Activated B cell treated with CpG ODN at 0.5 μM for 24 hours (primary cell): Measurements from ENCODE around the gene CCSER2. TPM values are rescaled to one million over a fixed set of nuclear protein-coding genes. Genes with fewer than 3 reads are reported as not detected.

ENCODE experiments used
- ATAC-seq: fragments of 200-7000 bp; cut with Tn5 transposase; one replicate; pipeline ENCODE4 v1.10.0; 2021; ENCODE audit warnings: low read depth, mild to moderate bottlenecking, moderate library complexity
- CTCF ChIA-PET: fragments of 350-600 bp; sonication (Branson Sonifier 250); formaldehyde crosslinking; loops from one replicate; lab custom pipeline; 2021; ENCODE audit warnings: antibody characterized with exemption; lab: Charles Lee
- POLR2A ChIA-PET: fragments of 350-600 bp; sonication (Branson Sonifier 250); formaldehyde crosslinking; loops from one replicate; lab custom pipeline; 2021; ENCODE audit warnings: antibody characterized with exemption; lab: Charles Lee
- DNase-seq: peaks from one replicate; pipeline ENCODE4 v3.0.0; 2022
- H3K27ac Mint-ChIP-seq: one replicate; pipeline ENCODE4 v1.8.0; 2020; ENCODE audit warnings: mixed read lengths
- H3K27me3 Mint-ChIP-seq: one replicate; pipeline ENCODE4 v1.8.0; 2021; ENCODE audit warnings: mixed read lengths
- H3K36me3 Mint-ChIP-seq: one replicate; pipeline ENCODE4 v1.8.0; 2021; ENCODE audit warnings: low read depth, mixed read lengths
- H3K4me1 Mint-ChIP-seq: one replicate; pipeline ENCODE4 v1.8.0; 2021; ENCODE audit warnings: mixed read lengths
- H3K4me3 Mint-ChIP-seq: one replicate; pipeline ENCODE4 v1.8.0; 2020; ENCODE audit warnings: mild to moderate bottlenecking, mixed read lengths
- H3K9me3 Mint-ChIP-seq: one replicate; pipeline ENCODE4 v1.8.0; 2020; ENCODE audit warnings: mixed read lengths
- CTCF ChIP-seq: fragments of 200-600 bp; IDR thresholded peaks from one replicate; pipeline ENCODE4 v1.8.0; 2022; ENCODE audit warnings: antibody characterized with exemption, mild to moderate bottlenecking
- intact Hi-C: fragments of 100-400 bp; cut with micrococcal nuclease; formaldehyde crosslinking; loops from one replicate; pipeline ENCODE4 v1.15.1; 2024
- total RNA-seq: library from RNA; stranded (reverse); gene quantifications from 2 replicates; pipeline ENCODE4 v1.2.3, GENCODE V29; 2022

Gene CCSER2
- total RNA-seq, 1 donor from 2014 or later = 57.1 TPM

- no peaks in the 10 kb centered on the region for H3K27me3 Mint-ChIP-seq
- ATAC-seq = no peak
Measured at GRCh38 chr10:84456126-84456525, 127.7 kb downstream of the CCSER2 start.

GRCh38 chr10:84460520-84460919 lies 132.1 kb downstream of the CCSER2 start:
- ATAC-seq (no peak), DNase-seq (no peak)
- no peak overlapping the region for H3K4me3 Mint-ChIP-seq
- no peak overlapping the region for H3K27ac Mint-ChIP-seq
- CTCF ChIA-PET = no interaction called here
- intact Hi-C loops = no loop called here
- POLR2A ChIA-PET = no interaction called here
- H3K36me3 Mint-ChIP-seq = peaks cover 47% of the 10 kb centered on the region
- TF ChIP-seq CTCF = no peak
- H3K4me1 Mint-ChIP-seq = peaks cover 3% of the 10 kb centered on the region
- no peaks in the 10 kb centered on the region for H3K27me3 Mint-ChIP-seq
- H3K9me3 Mint-ChIP-seq = peaks cover 6% of the 10 kb centered on the region

More at GRCh38 chr10:84456126-84456525, 127.7 kb downstream of the CCSER2 start:
- Mint-ChIP-seq H3K4me3 (no peak overlapping the region), H3K9me3 (peaks cover 12% of the 10 kb centered on the region), H3K27ac (no peak overlapping the region), H3K4me1 (no peaks in the 10 kb centered on the region), H3K36me3 (peaks cover 48% of the 10 kb centered on the region)
- POLR2A ChIA-PET = no interaction called here
- intact Hi-C loops = no loop called here
- CTCF ChIA-PET = no interaction called here
- no peak for DNase-seq
- TF ChIP-seq CTCF = no peak

GRCh38 chr10:84469470-84469869 lies 141.1 kb downstream of the CCSER2 start:
- H3K9me3 Mint-ChIP-seq = peaks cover 2% of the 10 kb centered on the region
- CTCF ChIA-PET = no interaction called here
- POLR2A ChIA-PET = no interaction called here
- TF ChIP-seq CTCF = no peak
- H3K27ac Mint-ChIP-seq = no peak overlapping the region
- ATAC-seq = no peak
- H3K4me1 Mint-ChIP-seq = no peaks in the 10 kb centered on the region
- no peak overlapping the region for H3K4me3 Mint-ChIP-seq
- H3K36me3 Mint-ChIP-seq = peaks cover 58% of the 10 kb centered on the region
- no peak for DNase-seq
- no peaks in the 10 kb centered on the region for H3K27me3 Mint-ChIP-seq
- intact Hi-C loops = no loop called here

- no peak overlapping the region for H3K4me3 Mint-ChIP-seq
- POLR2A ChIA-PET = no interaction called here
- no peak for ATAC-seq
- intact Hi-C loops = no loop called here
- H3K36me3 Mint-ChIP-seq = peaks cover 45% of the 10 kb centered on the region
- CTCF ChIA-PET = no interaction called here
- H3K27me3 Mint-ChIP-seq = no peaks in the 10 kb centered on the region
- H3K27ac Mint-ChIP-seq = no peak overlapping the region
- no peak for TF ChIP-seq CTCF
- no peaks in the 10 kb centered on the region for H3K9me3 Mint-ChIP-seq
- DNase-seq = no peak
- H3K4me1 Mint-ChIP-seq = no peaks in the 10 kb centered on the region
Measured at GRCh38 chr10:84473136-84473535, 144.7 kb downstream of the CCSER2 start.

- no peaks in the 10 kb centered on the region for H3K9me3 Mint-ChIP-seq
- ChIA-PET CTCF (no interaction called here), POLR2A (no interaction called here)
- H3K4me1 Mint-ChIP-seq = no peaks in the 10 kb centered on the region
- no peak for DNase-seq
- H3K4me3 Mint-ChIP-seq = no peak overlapping the region
- intact Hi-C loops = no loop called here
- H3K27me3 Mint-ChIP-seq = no peaks in the 10 kb centered on the region
- no peak for ATAC-seq
- peaks cover 42% of the 10 kb centered on the region for H3K36me3 Mint-ChIP-seq
- no peak overlapping the region for H3K27ac Mint-ChIP-seq
- no peak for TF ChIP-seq CTCF
Measured at GRCh38 chr10:84477398-84478128, 149.2 kb downstream of the CCSER2 start.
